GM06990 (cell line): ENCODE measurements around the gene ATPAF1.

Source experiments
- DNase-seq: peaks from one replicate; pipeline ENCODE4 v3.0.0-alpha.2; 2011; ENCODE audit not compliant: insufficient read length; ENCODE audit errors: extremely low read depth
- H3K27me3 ChIP-seq: replicated peaks from 2 replicates; pipeline ENCODE4 v1.6.0; 2011; ENCODE audit warnings: low read length; ENCODE audit not compliant: control insufficient read depth, insufficient read depth
- H3K36me3 ChIP-seq: 2 replicates; pipeline ENCODE4 v1.5.1; 2011; ENCODE audit warnings: low read length; ENCODE audit not compliant: control insufficient read depth, insufficient read depth
- H3K4me3 ChIP-seq: replicated peaks from 2 replicates; pipeline ENCODE4 v1.5.1; 2011; ENCODE audit warnings: low read depth, mild to moderate bottlenecking, control low read depth, low read length
- CTCF ChIP-seq: IDR thresholded peaks from 2 replicates; pipeline ENCODE4 v1.5.1; 2011; ENCODE audit warnings: low read length, control low read depth, mild to moderate bottlenecking, inconsistent platforms; ENCODE audit not compliant: insufficient read depth, poor library complexity, severe bottlenecking

Gene ATPAF1

DNA sequence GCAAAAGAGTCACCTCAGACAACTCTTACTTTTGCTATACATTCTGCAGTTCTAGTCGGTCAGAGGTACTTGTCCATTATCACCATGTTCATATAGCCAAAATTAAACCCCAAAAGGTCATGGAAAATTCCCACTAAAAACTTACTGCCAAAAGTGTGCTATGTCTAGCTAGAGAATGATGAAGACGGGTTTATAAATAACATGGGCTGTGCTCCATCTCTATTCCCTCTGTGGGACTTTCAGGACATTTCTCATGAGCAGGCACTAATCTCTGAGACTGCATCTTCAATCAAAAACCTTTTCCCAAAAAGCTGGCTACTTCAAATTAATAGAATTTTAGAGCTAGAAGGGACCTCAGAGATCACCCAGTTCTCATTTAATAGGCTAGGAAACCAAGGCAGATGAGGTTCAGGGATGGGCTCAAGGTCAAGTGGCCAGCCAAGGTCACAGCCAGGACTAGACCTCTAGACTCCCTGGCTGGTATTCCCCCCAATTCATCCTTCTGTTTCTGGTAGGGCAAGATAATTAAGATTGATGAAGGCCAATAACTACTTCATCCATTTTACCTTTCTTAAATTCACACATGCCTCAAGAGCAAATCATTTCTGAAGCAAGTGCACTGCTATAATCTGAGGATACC, 30.6 kb downstream of the ATPAF1 start:
- Histone ChIP-seq H3K4me3 (no peak overlapping the region), H3K27me3 (no peaks in the 10 kb centered on the region), H3K36me3 (peaks cover 6% of the 10 kb centered on the region)
- no peak for TF ChIP-seq CTCF
- DNase-seq: no peak

- peaks cover 11% of the 10 kb centered on the region for H3K36me3 ChIP-seq
- H3K27me3 ChIP-seq: no peaks in the 10 kb centered on the region
- no peak overlapping the region for H3K4me3 ChIP-seq
- TF ChIP-seq CTCF: no peak
- no peak for DNase-seq
These were observed 33.0 kb downstream of the ATPAF1 start for GRCh38 chr1:46635205-46635604.

- Histone ChIP-seq H3K4me3 (no peak overlapping the region), H3K36me3 (peaks cover 9% of the 10 kb centered on the region), H3K27me3 (no peaks in the 10 kb centered on the region)
- DNase-seq: no peak
- no peak for TF ChIP-seq CTCF
These were observed 37.4 kb downstream of the ATPAF1 start for GRCh38 chr1:46630719-46631118.

- DNase-seq: no peak
- no peak for TF ChIP-seq CTCF
These were observed 44.2 kb downstream of the ATPAF1 start for GRCh38 chr1:46623743-46624644.

GRCh38 chr1:46622344-46622743, 45.8 kb downstream of the ATPAF1 start:
- DNase-seq: no peak
- H3K27me3 ChIP-seq: no peaks in the 10 kb centered on the region
- peak; percentile 60 for TF ChIP-seq CTCF
- H3K4me3 ChIP-seq: no peak overlapping the region
- H3K36me3 ChIP-seq: no peaks in the 10 kb centered on the region

More at GRCh38 chr1:46623743-46624644, 44.2 kb downstream of the ATPAF1 start:
- Histone ChIP-seq H3K36me3 (no peaks in the 10 kb centered on the region), H3K4me3 (no peak overlapping the region), H3K27me3 (no peaks in the 10 kb centered on the region)
